ENCODE measurements around the gene FANK1.

The FANK1 gene

GRCh38 chr10:125984865-125985495 lies 88.6 kb downstream of the FANK1 start:
- no peak for DNase-seq (ENCODE audit: low read depth in 1 of 2, low spot score in 1 of 2)

- no peak for DNase-seq (ENCODE audit: low read depth in 1 of 2, low spot score in 1 of 2)
Observed at GRCh38 chr10:125985557-125986240, 89.3 kb downstream of the FANK1 start.

DNA sequence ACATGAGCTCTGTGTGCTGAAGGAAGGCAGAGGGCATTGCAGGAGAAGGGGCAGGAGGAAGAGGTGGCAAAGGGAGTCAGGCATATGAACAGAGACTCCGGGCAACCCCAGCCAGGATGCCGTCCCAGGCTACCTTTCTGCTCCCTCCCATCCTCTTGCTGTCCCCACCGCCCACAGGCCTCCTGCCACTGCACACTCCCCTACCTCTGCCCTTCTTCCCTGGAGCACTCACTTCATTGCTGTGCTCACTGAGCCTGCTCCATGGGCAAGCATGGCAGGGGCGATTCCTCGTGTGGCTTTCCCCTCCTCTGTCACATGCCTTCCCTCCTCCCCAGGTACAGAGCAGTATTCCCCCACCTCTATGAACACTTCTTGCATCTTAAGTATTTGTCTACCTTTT lies 93.4 kb downstream of the FANK1 start:
- DNase-seq (ENCODE audit: low read depth in 1 of 2, low spot score in 1 of 2) = no peak

- DNase-seq (ENCODE audit: low read depth in 1 of 2, low spot score in 1 of 2) = no peak
Observed at GRCh38 chr10:125990974-125991373, 94.6 kb downstream of the FANK1 start.

DNA sequence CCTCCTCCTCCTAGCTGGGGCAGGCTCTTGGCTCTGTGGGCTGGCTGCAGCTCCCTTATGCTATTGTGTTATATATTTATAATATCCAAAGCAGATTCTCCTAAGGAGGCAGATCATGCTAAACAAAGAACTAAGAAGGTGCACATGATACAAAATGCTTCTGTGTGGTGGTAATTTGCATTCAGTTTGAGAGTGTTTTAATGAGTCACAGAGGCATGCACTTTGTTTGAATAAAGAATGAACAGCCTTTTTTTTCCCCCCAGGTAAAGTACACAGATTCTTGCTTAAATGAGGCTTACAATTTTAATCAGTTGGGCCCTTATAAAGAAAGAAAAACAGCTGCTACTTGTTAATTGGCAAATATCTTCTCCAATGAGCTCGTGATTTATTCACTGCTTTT lies 95.0 kb downstream of the FANK1 start:
- no peak for DNase-seq (ENCODE audit: low read depth in 1 of 2, low spot score in 1 of 2)

DNA sequence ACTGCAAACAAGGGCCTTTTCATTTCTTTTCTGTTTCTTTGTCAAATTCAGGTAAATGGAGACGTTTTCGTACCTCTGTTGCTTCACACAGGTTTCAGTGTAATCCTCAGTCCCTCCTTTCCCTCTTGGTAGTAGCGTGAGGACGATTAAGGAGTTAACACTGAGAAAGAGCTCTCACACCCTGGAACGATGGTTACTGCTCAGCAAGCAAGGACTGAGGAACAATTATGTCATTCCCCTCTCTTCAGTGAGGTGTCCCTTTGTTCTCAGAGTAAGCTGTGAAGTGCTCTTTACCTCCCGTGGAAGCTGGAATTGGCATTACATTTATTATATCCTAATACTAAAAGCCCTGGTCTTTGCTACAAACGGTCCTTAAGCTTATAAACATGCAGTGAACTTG lies 95.9 kb downstream of the FANK1 start:
- no peak for DNase-seq (ENCODE audit: low read depth in 1 of 2, low spot score in 1 of 2)

DNA sequence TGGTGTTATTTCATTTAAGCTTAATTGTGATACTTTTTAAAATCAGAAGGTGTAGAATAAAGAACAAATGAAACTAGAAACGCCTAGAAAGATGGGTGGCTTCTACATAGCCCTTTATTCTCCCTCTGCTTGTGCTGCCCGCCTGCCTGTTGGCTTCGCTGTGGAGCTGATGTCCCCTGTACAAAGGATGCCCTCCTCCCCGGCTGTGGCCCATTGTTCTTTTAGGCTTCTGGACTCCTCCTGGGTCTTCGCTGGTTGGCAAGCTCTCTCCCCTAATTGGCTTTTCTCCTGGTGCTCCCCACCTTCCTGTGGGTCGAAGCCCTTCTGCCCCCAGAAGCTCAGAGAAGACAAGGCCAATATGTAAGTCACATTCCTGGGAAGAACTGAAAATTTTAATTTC lies 98.2 kb downstream of the FANK1 start:
- no peak for DNase-seq (ENCODE audit: low read depth in 1 of 2, low spot score in 1 of 2)

DNA sequence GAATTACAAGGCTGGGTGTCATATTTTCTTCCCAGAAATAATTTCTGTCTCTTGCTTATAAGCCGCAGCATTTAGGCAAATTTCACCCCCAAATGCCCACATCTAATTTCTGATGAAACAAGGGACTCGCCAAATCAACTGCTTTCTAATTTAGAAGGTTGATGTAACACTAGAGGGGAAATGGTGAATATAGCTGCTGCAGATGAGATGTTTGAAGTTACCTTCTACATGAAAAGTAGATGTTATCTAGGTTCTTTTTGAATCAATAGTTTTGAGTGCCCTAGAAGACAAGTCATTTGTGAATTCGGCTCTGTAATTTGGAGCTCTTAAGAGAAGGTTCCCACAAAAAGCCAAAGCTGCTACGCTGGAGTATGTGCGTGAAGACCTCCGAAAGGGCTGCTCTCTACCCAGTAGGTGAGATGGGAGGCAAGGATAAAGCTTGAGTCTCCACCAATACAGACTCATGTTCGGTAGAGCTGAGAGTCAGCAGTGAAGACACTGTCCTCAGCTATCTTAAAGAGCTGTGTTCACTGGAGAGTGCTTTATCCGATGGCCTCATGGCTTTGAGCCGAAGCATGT lies 99.5 kb downstream of the FANK1 start:
- no peak for DNase-seq (ENCODE audit: low read depth in 1 of 2, low spot score in 1 of 2)

- DNase-seq (ENCODE audit: low read depth in 1 of 2, low spot score in 1 of 2) = no peak
Observed at GRCh38 chr10:125997586-125997985, 101.2 kb downstream of the FANK1 start.

DNA sequence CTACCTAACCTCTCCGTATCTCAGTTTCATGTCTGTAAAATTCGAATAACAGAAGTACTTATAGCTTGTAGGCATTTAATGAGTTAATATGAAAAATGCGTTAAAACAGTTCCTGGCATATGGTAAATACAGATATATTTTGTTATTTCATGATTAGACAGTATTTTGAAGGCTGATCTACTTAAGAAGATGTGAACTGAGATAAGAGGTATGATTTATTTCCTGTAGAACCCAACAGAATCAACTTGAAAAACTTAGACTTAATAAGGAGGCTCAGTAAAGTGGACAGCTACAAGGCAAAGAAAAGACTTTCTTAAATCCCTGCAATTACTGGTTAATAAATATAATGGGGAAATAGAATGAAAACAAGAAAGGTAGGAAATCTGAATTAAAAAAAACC lies 103.3 kb downstream of the FANK1 start:
- DNase-seq (ENCODE audit: low read depth in 1 of 2, low spot score in 1 of 2) = no peak

DNA sequence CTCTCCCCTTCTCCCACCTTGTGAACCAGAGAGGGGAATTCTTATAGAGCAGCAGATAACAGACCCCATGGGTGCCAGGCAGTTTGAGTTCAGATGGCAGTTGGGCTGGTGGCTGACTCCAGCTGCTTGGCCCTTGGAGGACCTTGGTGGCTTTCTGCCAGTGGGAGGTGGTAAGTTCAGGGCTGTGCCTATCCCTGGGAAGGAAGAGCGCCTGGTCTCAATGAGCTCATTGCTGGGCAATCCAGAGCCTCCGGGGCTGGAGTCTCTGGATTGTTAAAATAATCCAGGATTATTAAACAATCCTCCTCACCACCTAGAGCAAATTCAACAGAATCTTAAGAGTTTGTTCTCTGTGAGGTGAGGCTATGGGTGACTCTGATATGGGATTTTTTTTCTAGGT lies 105.2 kb downstream of the FANK1 start:
- DNase-seq (ENCODE audit: low read depth in 1 of 2, low spot score in 1 of 2) = no peak

DNA sequence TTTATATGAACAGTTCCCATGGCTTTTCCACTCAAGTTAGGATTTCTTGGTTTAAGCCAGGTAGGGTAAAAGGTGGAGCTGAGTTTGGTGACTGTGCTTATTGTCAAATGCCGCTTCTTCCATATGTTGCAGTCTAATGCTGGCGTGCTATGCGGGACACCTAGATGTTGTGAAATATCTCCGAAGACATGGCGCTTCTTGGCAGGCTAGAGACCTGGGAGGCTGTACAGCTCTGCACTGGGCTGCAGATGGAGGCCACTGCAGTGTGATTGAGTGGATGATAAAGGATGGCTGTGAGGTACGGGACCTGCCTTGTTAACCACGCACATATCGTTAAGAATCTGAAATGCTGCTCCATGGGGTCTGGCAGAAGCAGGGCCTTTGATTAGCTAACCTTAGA lies 108.4 kb downstream of the FANK1 start:
- no peak for DNase-seq (ENCODE audit: low read depth in 1 of 2, low spot score in 1 of 2)

GRCh38 chr10:126006264-126006663 lies 109.9 kb downstream of the FANK1 start:
- no peak for DNase-seq (ENCODE audit: low read depth in 1 of 2, low spot score in 1 of 2)

DNA sequence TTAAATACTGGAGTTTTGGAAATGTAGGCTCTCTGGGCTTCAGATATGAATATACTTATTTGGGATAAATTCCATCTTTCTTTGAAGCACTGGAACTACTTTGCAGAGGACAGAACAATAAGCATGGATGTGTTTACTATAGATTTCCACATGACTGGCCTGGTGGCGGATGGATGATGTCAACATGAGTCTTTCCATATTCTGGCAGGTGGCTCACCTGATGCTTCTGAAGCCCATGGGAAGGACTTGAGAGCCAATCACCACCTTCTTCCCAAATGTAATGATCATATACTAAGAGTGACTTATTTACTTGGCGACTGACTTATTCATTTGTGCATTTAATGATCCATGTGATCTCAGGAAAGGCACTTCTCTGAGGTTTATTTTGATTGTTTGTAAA lies 110.5 kb downstream of the FANK1 start:
- no peak for DNase-seq (ENCODE audit: low read depth in 1 of 2, low spot score in 1 of 2)

- DNase-seq (ENCODE audit: low read depth in 1 of 2, low spot score in 1 of 2) = no peak
Observed at GRCh38 chr10:126009650-126010049, 113.3 kb downstream of the FANK1 start.

- DNase-seq (ENCODE audit: low read depth in 1 of 2, low spot score in 1 of 2) = no peak
Observed at GRCh38 chr10:126011995-126012394, 115.6 kb downstream of the FANK1 start.

DNA sequence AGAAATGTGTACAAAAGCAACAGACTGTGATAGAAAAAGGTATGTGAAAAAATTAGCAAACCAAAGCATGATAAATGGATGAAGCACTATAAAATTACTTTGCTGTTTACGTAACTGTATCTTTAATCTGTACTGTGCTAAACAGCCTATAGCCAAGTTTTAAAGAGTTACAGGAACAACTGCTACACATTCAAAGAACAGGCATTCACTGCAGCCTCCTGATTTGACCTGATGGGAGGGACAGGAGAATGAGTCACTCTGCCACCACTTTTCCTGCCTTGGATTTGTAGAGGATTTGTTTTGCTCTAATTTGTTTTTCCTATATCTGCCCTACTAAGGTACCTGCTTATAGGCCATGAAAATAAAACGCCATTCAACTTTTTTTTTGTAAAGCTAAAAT lies 116.1 kb downstream of the FANK1 start:
- no peak for DNase-seq (ENCODE audit: low read depth in 1 of 2, low spot score in 1 of 2)

- DNase-seq (ENCODE audit: low read depth in 1 of 2, low spot score in 1 of 2) = no peak
Observed at GRCh38 chr10:126013489-126014281, 117.3 kb downstream of the FANK1 start.

DNA sequence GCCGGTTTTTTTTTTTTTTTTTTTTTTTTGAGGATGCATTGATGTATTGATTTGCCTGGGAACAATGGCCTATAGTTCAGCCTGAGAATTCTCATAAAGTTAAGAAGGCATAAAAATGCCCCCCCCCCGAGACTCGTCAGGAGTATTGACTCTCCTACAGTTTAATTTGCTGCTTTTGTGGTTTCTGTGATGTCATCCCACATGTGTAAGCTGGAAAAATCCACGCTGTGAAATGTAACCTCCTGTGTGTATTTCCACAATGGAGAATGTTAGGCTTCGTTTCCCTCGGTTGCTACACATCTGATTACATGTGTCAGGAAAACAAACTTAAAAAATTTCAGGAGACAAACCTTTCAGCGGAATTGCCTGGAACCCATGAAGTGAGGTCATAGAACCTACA lies 117.9 kb downstream of the FANK1 start:
- no peak for DNase-seq (ENCODE audit: low read depth in 1 of 2, low spot score in 1 of 2)

DNA sequence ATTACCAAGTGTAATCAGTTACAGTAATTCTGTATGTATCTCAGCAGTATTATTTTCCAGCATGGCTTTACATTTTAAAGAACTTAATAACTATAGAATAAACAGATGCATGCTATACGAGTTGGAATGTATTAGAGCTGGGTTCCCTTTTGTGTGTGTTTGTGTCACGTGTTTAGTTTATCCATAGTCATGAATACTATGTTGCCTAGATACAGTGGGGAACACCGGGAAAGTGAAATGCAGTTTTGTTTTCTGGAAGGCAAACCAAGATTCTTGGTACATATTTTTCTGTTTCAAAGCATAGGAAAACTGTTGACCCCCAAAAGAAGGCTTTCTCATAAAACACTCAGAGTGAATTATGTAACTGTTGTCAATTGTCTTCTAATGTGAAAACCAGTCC lies 119.0 kb downstream of the FANK1 start:
- DNase-seq (ENCODE audit: low read depth in 1 of 2, low spot score in 1 of 2) = no peak

DNA sequence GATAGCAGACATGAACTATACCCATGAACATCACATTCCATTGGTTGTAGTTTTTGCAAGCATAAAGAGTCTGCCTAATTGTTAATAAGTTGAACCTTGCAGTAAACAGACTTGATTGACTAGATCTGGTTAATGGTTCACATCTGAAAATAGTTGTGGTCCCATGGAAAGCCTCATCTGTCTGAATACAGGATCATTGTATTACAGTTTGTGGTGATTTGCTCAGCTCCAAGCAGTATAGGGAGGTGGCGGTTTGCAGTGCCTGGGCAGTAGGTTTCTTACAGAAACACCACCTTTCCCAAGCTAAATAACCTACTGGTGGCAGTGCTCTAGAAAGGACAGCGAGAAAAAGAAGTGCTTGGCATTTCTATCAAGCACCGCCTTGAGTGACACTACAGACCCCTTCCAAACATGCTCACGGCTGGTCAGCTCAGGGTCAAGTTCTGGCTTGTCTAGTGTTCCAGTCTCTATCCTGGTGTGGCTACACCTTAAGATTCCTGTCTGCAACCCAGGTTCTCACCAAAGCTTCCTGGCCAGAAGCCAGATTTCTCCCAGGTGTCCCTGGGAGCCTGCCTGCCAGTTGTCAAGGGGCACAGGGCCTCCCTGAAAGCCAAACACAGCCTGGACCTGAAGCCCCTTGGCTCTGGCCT lies 119.9 kb downstream of the FANK1 start:
- no peak for DNase-seq (ENCODE audit: low read depth in 1 of 2, low spot score in 1 of 2)

DNA sequence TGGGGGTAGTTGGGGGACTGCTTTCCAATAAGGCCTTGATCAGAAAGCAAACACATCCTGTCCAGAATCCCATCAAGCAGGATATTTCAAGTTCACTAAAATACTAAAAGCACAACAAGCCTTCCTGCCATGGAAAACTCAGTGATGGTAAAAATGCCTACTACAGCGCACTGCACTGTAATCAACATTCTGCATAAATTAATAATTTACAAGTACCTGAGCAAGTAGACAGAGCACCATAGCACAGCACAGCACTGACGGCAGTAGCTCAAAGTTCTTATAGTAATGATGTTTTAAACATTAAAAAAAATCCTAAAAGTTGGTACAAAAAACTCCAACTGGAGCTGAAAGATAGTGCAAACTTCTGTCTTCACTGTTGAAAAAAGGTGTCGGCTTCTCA lies 120.5 kb downstream of the FANK1 start:
- DNase-seq (ENCODE audit: low read depth in 1 of 2, low spot score in 1 of 2) = no peak

Measured in stimulated activated CD4-positive, alpha-beta T cell treated with anti-CD3 and anti-CD28 coated beads, Interleukin-15, amount 100 ng/mL, for 1 hour (primary cell).